ENCODE data around the gene CACNA2D3.

DNA sequence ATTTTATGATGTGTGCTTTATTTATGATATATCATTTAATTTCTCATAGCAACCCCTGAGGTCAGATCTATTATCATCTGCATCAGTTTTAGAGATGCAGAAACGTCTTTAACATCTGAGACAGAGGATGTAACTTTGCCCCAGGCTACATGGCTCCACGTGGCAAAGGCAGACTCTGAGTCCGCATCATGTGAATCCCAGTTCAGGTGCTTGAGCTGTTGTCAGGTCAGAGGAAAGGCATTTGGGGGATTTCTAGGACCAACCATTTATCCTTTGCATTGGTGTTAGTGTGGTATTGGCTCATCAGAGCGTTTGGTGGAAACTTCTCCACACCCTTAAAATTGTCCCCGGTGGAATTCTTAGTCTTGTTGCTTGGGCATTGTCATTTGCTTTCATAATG lies 10.8 kb downstream of the CACNA2D3 start:
- TF ChIP-seq SUZ12 (IDR thresholded peaks at IDR 0.05) (no peak), FOXA1 (IDR thresholded peaks at IDR 0.05) (no peak), TARDBP (IDR thresholded peaks at IDR 0.05) (no peak), ARNT (IDR thresholded peaks at IDR 0.05) (no peak), ZNF384 (IDR thresholded peaks at IDR 0.05) (no peak), PKNOX1 (IDR thresholded peaks at IDR 0.05) (no peak), FOXK2 (IDR thresholded peaks at IDR 0.05) (no peak), SP1 (IDR thresholded peaks at IDR 0.05) (no peak), NFRKB (IDR thresholded peaks at IDR 0.05) (no peak), BHLHE40 (IDR thresholded peaks at IDR 0.05; ENCODE audit: borderline replicate concordance) (no peak), HDGF (IDR thresholded peaks at IDR 0.05; ENCODE audit: borderline replicate concordance) (no peak), CTBP1 (IDR thresholded peaks at IDR 0.05; ENCODE audit: borderline replicate concordance) (no peak), FOXM1 (IDR thresholded peaks at IDR 0.05; ENCODE audit: borderline replicate concordance) (no peak), ELF4 (IDR thresholded peaks at IDR 0.05) (no peak)

All from HEK293T (cell line).